ENCODE results near the gene KIFC3. TPM values are rescaled to one million over a fixed set of nuclear protein-coding genes. Genes with fewer than 3 reads are reported as not detected.
"Not testable (repeated sequence)": the region's sequence is repeated elsewhere in the genome, so short reads cannot be mapped to it uniquely, and the experiment has no call there.

Gene KIFC3
- total RNA-seq, 1 donor from 2014 or later = 25.1 TPM

GRCh38 chr16:57732714-57733113 is 69.6 kb downstream of the KIFC3 start:
- no peak overlapping the region for H3K27ac Mint-ChIP-seq (ENCODE audit: unreplicated experiment)

GRCh38 chr16:57732037-57732436 is 70.3 kb downstream of the KIFC3 start:
- Mint-ChIP-seq H3K27ac (ENCODE audit: unreplicated experiment) (no peak overlapping the region), H3K4me3 (peak overlapping the region; percentile 72), H3K4me1 (peaks cover 15% of the 10 kb centered on the region), H3K9me3 (peaks cover 2% of the 10 kb centered on the region), H3K27me3 (ENCODE audit: low read depth) (no peaks in the 10 kb centered on the region), H3K36me3 (ENCODE audit: low read depth) (peaks cover 2% of the 10 kb centered on the region)
- TF ChIP-seq CTCF (conservative IDR thresholded peaks at IDR 0.05) = no peak
- DNase-seq (ENCODE audit: low read depth, low spot score) = no peak

More at GRCh38 chr16:57732714-57733113, 69.6 kb downstream of the KIFC3 start:
- Mint-ChIP-seq H3K4me3 (peak overlapping the region; percentile 72), H3K4me1 (peaks cover 21% of the 10 kb centered on the region), H3K9me3 (peaks cover 2% of the 10 kb centered on the region), H3K36me3 (ENCODE audit: low read depth) (peaks cover 2% of the 10 kb centered on the region), H3K27me3 (ENCODE audit: low read depth) (no peaks in the 10 kb centered on the region)
- TF ChIP-seq CTCF (conservative IDR thresholded peaks at IDR 0.05) = no peak
- no peak for DNase-seq (ENCODE audit: low read depth, low spot score)

- DNase-seq (ENCODE audit: low read depth, low spot score) = no peak
- Mint-ChIP-seq H3K4me3 (no peak overlapping the region), H3K27ac (ENCODE audit: unreplicated experiment) (no peak overlapping the region), H3K9me3 (peaks cover 2% of the 10 kb centered on the region), H3K27me3 (ENCODE audit: low read depth) (no peaks in the 10 kb centered on the region), H3K4me1 (peaks cover 5% of the 10 kb centered on the region), H3K36me3 (ENCODE audit: low read depth) (peaks cover 2% of the 10 kb centered on the region)
- TF ChIP-seq CTCF (conservative IDR thresholded peaks at IDR 0.05) = no peak
These were observed 71.2 kb downstream of the KIFC3 start for GRCh38 chr16:57730771-57731730.

- DNase-seq (ENCODE audit: low read depth, low spot score); H3K36me3 Mint-ChIP-seq (ENCODE audit: low read depth); H3K4me3 Mint-ChIP-seq; H3K27ac Mint-ChIP-seq (ENCODE audit: unreplicated experiment); H3K27me3 Mint-ChIP-seq (ENCODE audit: low read depth); H3K4me1 Mint-ChIP-seq; H3K9me3 Mint-ChIP-seq: not testable (repeated sequence)
These were observed 72.4 kb downstream of the KIFC3 start for GRCh38 chr16:57729852-57730251.

DNA sequence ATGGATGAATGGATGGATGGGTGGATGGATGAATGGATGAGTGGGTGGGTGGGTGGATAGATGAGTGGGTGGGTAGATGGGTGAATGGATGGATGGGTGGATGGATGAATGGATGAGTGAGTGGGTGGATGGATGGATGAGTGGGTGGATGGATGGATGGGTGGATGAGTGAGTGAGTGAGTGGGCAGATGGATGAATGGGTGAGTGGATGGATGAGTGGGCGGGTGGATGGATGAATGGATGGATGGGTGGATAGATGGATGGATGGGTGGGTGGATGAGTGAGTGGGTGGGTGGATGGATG is 73.2 kb downstream of the KIFC3 start:
- TF ChIP-seq CTCF (conservative IDR thresholded peaks at IDR 0.05) = no peak
- Mint-ChIP-seq H3K27me3 (ENCODE audit: low read depth) (no peaks in the 10 kb centered on the region), H3K9me3 (peaks cover 2% of the 10 kb centered on the region), H3K36me3 (ENCODE audit: low read depth) (peaks cover 2% of the 10 kb centered on the region), H3K4me3 (no peak overlapping the region), H3K4me1 (no peaks in the 10 kb centered on the region), H3K27ac (ENCODE audit: unreplicated experiment) (no peak overlapping the region)
- no peak for DNase-seq (ENCODE audit: low read depth, low spot score)
